ENCODE results near the gene RBM39. TPM values are rescaled to one million over a fixed set of nuclear protein-coding genes. Genes with fewer than 3 reads are reported as not detected.
A peak's percentile ranks its signal among the peaks of the same experiment; 100 is the strongest.

RBM39 gene
- total and polyA plus RNA-seq, 9 of the 15 experiments (the other 6 are each of a cell fraction or from before 2014, with no cell fraction given) = 143 to 319 (median 228) TPM

- TF ChIP-seq EHMT2 (IDR thresholded peaks at IDR 0.05) (no peak), TBP (optimal IDR thresholded peaks at IDR 0.05; ENCODE audit: low read depth, low read length) (no peak), ZKSCAN8 (CRISPR knock-in tag; IDR thresholded peaks at IDR 0.05) (peak; percentile 75; the same call in 1 of the 2 replicates), E4F1 (CRISPR knock-in tag; IDR thresholded peaks at IDR 0.05; ENCODE audit: borderline replicate concordance) (no peak), ARID2 (IDR thresholded peaks at IDR 0.05) (peak; percentile 15; the same call in 1 of the 2 replicates), CEBPB (tag; IDR thresholded peaks at IDR 0.05) (no peak), E2F6 (IDR thresholded peaks at IDR 0.05; ENCODE audit: borderline replicate concordance in 1 of 2, extremely low read depth in 1 of 2, insufficient read depth in 1 of 2, insufficient read length in 1 of 2, low read depth in 1 of 2, low read length in 1 of 2, poor library complexity in 1 of 2, severe bottlenecking in 1 of 2) (no peak), ZNF23 (CRISPR knock-in tag; IDR thresholded peaks at IDR 0.05) (no peak), ZFPM2 (CRISPR knock-in tag; IDR thresholded peaks at IDR 0.05) (no peak), PATZ1 (CRISPR knock-in tag; IDR thresholded peaks at IDR 0.05; ENCODE audit: borderline replicate concordance) (no peak), CBFA2T3 (IDR thresholded peaks at IDR 0.05) (no peak), ZNF318 (IDR thresholded peaks at IDR 0.05; ENCODE audit: borderline replicate concordance in 1 of 2, low read depth in 1 of 2) (peak in 1 of 2 experiments; percentile 45; a peak in 1 of 4 replicates)
Observed at GRCh38 chr20:35743693-35744491, 1.8 kb upstream of the RBM39 start (continued).
